Measurements from ENCODE around the gene ATP5MC3. TPM values are rescaled to one million over a fixed set of nuclear protein-coding genes. Genes with fewer than 3 reads are reported as not detected.

Gene ATP5MC3
- total and polyA plus RNA-seq, 2 donors from 2014 or later = 189 to 990 TPM

DNA sequence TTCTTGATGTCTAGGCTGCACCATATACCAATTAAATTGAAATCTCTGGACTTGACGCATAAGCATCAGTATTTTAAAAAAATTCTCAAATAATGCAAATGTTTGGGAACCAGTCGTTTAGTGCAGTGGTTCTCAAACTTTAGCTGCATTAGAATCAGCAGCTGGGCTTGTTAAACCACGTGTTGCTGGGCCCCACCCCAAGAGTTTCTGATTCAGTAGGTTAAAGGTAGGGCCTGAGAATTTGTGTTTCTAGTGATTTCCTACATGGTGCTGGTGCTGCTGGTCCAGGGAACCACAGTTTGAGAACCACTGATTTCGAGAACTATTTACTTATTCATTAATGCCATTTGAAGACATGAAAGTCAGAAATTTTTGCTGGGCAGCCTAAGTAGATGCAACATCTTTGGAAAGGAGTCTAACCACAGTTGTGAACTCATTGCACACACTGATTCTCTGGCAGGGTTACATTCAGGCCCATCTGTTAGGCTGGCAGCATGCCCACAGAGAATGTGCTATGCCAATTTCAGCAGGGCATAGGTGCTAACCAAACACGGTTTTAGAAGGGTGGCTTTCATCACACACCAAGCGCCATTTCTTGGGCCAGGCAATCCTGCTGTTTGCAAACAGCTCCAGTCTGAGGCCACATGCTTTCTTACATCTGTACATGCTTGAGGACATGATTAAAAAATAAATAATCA lies 26.4 kb upstream of the ATP5MC3 start:
- Histone ChIP-seq H3K27me3 (ENCODE audit: control insufficient read depth, insufficient read depth, low read length) (no peaks in the 10 kb centered on the region), H3K9me3 (ENCODE audit: control insufficient read depth in 2 of 3, insufficient read depth in 1 of 3, low read length in 3 of 3) (no peaks in the 10 kb centered on the region), H3K9ac (ENCODE audit: low read length in 3 of 3) (no peak overlapping the region), H3K4me3 (ENCODE audit: low read length in 3 of 3) (no peak overlapping the region), H3K27ac (ENCODE audit: low read depth in 2 of 2, low read length in 2 of 2) (no peak overlapping the region), H3K4me1 (ENCODE audit: control insufficient read depth in 2 of 3, insufficient read depth in 2 of 3, low read depth in 1 of 3, low read length in 3 of 3) (no peaks in the 10 kb centered on the region), H3K36me3 (ENCODE audit: control insufficient read depth in 2 of 3, insufficient read depth in 3 of 3, low read length in 3 of 3) (no peaks in the 10 kb centered on the region)
- FAIRE-seq (no peak), DNase-seq (no peak)
- TF ChIP-seq, protein P1, sequence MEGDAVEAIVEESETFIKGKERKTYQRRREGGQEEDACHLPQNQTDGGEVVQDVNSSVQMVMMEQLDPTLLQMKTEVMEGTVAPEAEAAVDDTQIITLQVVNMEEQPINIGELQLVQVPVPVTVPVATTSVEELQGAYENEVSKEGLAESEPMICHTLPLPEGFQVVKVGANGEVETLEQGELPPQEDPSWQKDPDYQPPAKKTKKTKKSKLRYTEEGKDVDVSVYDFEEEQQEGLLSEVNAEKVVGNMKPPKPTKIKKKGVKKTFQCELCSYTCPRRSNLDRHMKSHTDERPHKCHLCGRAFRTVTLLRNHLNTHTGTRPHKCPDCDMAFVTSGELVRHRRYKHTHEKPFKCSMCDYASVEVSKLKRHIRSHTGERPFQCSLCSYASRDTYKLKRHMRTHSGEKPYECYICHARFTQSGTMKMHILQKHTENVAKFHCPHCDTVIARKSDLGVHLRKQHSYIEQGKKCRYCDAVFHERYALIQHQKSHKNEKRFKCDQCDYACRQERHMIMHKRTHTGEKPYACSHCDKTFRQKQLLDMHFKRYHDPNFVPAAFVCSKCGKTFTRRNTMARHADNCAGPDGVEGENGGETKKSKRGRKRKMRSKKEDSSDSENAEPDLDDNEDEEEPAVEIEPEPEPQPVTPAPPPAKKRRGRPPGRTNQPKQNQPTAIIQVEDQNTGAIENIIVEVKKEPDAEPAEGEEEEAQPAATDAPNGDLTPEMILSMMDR (IDR thresholded peaks at IDR 0.05; ENCODE audit: borderline replicate concordance, extremely low read depth, insufficient read depth) = no peak
- intact Hi-C loops (cut with DNase I) = no loop called here

DNA sequence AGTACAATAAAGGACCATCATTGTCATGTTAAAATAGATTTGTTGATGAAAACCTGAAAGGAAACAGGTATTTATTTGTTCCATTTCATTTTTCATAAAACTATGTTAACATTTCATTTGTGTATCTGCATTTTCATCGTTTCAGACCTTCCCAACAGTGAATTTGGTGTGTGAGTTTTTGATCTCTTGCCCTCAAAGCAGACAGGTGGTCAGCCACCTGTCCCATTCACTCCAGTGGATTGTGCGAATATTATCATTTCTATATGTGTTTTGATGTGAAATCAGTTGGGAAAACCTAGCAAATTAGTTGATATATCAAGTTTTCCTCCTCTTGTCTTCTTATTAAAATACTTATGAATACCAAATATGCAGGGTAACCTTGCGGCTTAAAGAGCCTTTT lies 25.4 kb upstream of the ATP5MC3 start:
- Histone ChIP-seq H3K4me1 (ENCODE audit: control insufficient read depth in 2 of 3, insufficient read depth in 2 of 3, low read depth in 1 of 3, low read length in 3 of 3) (no peaks in the 10 kb centered on the region), H3K27me3 (ENCODE audit: control insufficient read depth, insufficient read depth, low read length) (no peaks in the 10 kb centered on the region), H3K9me3 (ENCODE audit: control insufficient read depth in 2 of 3, insufficient read depth in 1 of 3, low read length in 3 of 3) (no peaks in the 10 kb centered on the region), H3K9ac (ENCODE audit: low read length in 3 of 3) (no peak overlapping the region), H3K27ac (ENCODE audit: low read depth in 2 of 2, low read length in 2 of 2) (no peak overlapping the region), H3K4me3 (ENCODE audit: low read length in 3 of 3) (no peak overlapping the region), H3K36me3 (ENCODE audit: control insufficient read depth in 2 of 3, insufficient read depth in 3 of 3, low read length in 3 of 3) (no peaks in the 10 kb centered on the region)
- intact Hi-C loops (cut with DNase I) = no loop called here
- FAIRE-seq (no peak), DNase-seq (no peak)
- TF ChIP-seq, protein P1 (IDR thresholded peaks at IDR 0.05; ENCODE audit: borderline replicate concordance, extremely low read depth, insufficient read depth) = no peak

DNA sequence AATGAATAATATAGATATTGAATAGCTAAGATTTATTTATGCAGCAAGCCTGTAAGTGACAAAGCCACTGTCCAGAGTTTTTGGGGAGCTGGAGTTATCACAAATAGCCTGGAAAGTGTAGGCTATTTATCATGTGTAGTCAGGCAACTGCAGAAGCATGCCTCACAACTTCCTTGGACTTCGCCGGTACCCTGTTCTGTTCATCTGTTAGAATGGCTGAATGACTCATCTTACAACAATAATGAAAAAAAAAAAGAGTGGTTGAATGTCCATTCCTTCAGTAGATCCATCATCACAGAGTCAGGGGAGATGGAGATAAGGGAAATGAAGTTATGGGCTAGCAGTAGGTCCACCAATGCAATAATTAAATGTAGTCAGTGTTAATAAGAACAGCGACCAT lies 24.0 kb upstream of the ATP5MC3 start:
- DNase-seq (no peak), FAIRE-seq (no peak)
- Histone ChIP-seq H3K36me3 (ENCODE audit: control insufficient read depth in 2 of 3, insufficient read depth in 3 of 3, low read length in 3 of 3) (no peaks in the 10 kb centered on the region), H3K4me3 (ENCODE audit: low read length in 3 of 3) (no peak overlapping the region), H3K9ac (ENCODE audit: low read length in 3 of 3) (no peak overlapping the region), H3K27ac (ENCODE audit: low read depth in 2 of 2, low read length in 2 of 2) (no peak overlapping the region), H3K9me3 (ENCODE audit: control insufficient read depth in 2 of 3, insufficient read depth in 1 of 3, low read length in 3 of 3) (no peaks in the 10 kb centered on the region), H3K27me3 (ENCODE audit: control insufficient read depth, insufficient read depth, low read length) (no peaks in the 10 kb centered on the region), H3K4me1 (ENCODE audit: control insufficient read depth in 2 of 3, insufficient read depth in 2 of 3, low read depth in 1 of 3, low read length in 3 of 3) (no peaks in the 10 kb centered on the region)
- TF ChIP-seq, protein P1 (IDR thresholded peaks at IDR 0.05; ENCODE audit: borderline replicate concordance, extremely low read depth, insufficient read depth) = no peak
- intact Hi-C loops (cut with DNase I) = no loop called here

All from kidney (tissue), 14 donors.